ENCODE data around the gene VAV3.
"Not testable (repeated sequence)": the region's sequence is repeated elsewhere in the genome, so short reads cannot be mapped to it uniquely, and the experiment has no call there.

The VAV3 gene

DNA sequence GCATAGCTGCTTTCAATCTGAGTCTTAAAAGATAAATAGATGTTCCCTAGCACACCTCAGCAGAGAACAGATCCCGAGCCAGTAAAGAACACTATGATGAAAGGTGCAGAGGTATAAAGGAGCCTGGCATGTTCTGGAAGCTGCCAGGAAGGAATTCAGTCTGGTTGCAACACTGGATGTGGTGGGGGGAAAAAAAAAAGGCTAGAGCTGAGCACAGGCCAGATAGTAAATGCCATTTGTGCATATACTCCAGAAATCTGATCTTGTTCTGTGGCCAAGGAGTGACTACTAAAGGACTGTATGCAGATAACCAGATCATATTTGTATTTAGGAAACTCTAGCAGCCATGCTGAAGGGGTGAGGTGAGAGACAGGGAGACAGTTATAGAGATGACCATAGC lies 240.3 kb downstream of the VAV3 start:
- DNase-seq = no peak

DNA sequence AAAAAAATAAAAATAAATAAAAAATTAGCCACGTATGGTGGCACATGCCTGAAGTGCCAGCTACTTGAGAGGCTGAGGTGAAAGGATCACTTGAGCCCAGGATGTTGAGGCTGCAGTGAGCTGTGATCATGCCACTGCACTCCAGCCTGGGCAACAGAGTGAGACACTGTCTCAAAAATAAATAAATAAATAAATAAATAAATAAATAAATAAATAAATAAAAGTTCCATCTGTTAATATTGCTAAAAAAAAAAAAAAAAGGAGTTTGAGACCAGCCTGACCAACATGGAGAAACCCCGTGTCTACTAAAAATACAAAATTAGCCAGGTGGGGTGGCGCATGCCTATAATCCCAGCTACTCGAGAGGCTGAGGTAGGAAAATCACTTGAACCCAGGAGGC lies 244.8 kb downstream of the VAV3 start:
- DNase-seq = not testable (repeated sequence)

DNA sequence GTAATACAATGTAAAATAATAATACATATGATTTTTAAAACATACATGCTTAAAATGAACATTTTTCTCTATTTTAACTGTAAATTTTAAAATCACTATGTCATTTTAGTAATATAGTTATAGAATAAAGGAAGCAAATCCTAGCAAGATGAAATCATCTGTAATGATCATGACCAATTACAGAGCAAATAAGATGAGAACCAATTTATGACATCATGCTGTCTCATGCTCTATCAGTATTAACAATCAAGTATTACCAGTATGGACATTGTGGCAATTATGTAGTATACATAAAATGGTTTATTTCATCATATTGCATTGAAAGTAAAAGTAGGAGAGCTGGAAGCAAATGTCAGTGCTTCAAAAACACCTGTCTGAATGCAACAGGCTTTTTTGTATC lies 255.0 kb downstream of the VAV3 start:
- DNase-seq = no peak

DNA sequence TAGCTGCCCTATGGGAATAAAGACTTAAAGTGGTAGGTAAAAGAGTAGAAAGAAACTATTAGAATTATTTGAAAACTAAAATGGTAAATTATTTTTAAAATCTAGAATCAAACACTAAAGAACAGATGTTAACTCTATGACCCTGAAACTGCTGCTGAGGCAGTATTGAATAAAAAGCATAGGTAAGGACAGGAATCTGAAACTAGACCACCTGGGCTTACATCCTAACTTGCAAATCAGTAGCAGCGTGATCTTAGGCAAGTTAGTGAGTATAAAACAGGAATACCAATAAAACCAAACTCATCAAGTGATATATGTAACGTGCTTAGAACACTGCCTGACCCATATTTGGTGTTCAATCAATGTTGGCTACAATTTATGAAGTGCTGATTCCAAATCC lies 257.9 kb downstream of the VAV3 start:
- DNase-seq = no peak

DNA sequence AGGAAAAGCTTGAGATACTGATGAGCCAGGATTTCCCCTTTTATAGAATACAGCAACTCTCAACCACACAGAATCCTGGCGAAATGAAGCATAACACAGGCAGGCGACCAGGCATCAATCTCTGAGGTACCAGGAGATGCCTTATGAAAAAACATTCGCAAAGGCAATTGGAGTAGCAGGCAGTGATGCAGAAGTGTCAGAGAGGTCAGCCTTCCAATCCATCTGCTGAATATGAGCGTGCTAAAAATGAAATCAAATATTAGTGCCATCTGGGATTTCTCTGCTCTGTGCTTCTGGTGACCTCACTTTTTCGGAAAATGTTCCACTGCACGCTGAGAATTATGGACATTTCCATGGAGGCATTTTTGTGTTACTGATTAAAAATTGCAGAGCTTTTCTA lies 258.8 kb downstream of the VAV3 start:
- no peak for DNase-seq

DNA sequence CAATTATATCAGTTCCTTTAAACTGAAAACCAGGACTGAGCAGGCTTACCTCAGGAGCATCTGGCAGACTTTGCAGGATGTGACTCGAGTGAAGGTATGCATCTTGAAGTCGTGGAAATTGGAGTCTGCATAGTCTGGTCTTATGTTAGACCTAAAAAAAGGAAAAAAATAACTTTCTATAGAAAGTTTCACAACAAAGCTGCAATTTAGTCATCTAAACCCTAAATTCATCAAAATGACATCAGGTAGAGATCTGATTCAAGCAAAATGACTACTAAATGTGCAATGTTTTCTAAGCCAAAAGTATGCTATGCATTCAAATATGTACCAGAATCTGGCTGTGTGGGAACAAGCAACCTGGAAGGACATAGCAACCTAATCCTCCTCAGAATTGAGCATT lies 260.1 kb downstream of the VAV3 start:
- DNase-seq = no peak

DNA sequence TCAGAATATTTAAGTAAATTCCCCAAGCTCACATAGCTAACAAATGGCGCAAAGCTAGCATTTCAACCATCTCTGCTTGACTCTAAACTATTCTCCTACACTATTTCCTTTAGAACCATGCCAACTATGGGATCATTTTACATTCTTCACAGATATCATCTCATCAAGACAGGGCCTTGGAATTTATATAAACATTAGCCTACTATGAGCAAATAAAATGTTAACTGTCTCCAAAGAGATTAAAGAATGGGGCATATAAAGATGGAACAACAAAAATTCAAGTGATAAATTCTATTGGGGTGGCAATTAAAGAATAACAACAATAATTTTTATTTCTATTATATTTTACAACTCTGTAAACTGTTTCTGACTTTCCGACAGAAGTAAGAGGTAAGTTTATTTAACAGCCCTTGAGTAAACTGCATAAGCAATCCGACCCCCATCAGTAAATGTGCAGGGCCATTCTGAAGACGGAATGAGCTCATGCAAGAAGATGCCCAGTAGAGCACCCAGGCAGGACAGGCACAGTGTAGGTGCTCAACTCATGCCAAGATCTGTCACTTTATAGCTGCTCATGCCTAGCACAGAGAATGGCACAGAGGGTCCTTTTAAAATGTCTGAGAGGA lies 261.9 kb downstream of the VAV3 start:
- DNase-seq = no peak

DNA sequence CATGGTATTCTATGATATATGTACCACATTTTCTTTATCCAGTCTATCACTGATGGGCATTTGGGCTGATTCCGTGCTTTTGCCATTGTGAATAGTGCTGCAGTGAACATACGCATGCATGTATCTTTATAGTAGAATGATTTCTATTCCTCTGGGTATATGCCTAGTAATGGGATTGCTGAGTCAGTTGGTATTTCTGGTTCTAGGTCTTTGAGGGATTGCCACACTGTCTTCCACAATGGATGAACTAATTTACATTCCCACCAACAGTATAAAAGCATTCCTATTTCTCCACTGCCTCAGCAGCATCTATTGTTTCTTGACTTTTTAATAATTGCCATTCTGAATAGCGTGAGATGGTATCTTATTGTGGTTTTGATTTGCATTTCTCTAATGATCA lies 264.3 kb downstream of the VAV3 start:
- DNase-seq = not testable (repeated sequence)

DNA sequence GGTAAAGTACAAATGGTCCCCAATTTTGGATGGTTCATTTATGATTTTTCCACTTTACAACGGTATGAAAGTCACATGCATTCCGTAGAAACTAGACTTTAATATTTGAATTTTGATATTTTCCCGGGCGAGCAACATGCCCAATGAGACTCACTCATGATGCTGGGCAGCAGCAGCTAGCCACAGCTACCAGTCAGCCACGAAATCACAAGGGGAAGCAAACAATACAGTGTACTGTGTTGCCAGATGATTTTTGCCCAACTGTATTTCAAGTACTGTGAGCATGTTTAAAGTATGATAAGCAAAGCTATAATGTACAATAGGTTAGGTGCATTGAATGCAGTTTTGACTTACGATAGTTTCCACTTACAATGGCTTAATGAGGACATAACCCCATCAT lies 266.8 kb downstream of the VAV3 start:
- no peak for DNase-seq

DNA sequence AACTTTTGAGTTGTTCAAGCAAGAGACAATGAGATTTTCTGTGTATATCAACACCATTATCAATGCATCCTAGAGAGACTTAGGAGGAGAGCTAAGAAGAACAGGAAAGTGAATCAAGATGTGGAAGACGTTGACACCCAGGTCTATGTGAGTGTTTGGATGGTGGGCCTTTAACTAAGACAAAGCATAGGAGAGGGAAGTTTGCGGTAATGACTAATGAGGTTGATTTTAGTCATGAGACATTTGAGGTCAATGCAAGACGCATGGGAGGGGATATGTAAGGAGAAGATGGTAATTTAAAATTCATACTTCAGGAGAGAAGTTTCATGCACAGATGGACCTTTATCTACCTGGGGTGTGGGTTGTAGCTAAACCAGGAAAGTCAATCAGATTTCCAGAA lies 269.6 kb downstream of the VAV3 start:
- DNase-seq = no peak

DNA sequence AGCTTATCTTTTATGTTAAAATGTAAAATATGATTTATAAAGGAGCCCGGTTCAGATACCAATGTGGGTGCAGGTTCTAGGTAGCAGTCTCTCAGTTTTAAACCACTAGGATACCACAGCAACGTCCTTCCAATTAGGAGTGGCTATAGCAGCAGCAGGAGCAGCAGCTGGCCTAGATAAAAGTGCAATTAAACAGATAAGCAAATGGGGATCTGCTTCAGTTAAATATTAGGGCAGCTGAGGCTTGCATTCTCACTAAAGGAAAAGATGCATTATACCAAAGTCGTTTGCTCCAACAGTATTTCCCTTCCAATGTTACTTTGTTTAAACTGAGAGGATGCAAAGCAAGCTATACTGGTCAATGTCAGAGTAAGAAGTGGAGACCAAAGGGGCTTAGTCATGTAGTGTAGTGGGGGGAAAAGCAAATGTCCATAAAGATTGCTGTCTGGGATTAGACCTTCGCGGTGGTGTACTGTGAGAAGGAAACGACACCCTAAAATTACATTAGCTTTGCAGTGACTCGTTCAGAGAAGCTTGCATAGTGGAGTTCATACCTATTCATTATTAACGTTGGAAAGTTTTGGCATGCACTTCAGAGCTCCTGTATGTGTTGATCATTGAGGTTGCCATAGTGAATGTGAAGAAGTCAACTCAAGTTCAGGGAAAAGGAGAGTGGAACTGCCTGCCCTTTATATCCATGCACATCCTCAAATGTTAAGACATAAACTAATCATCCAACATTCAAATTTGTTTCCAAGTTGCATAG lies 272.2 kb downstream of the VAV3 start:
- no peak for DNase-seq

DNA sequence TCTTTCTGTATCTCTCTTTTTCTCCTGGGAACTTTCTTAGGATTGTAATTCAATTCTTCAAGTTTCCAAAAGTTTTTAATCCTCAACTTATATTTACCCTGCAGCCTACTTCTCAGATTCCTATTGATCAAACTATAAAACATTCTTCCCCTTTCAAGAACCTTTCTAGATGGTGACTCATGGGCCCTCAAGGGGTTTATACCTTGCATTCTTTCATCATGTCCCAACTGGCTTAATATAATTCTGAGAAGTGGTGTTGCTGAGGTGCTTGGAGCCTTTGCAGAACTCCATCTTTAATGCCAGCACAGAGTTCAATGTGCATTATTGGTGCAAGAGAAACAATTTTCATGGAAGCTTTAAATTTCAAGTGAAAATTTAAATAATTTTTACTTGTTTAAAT lies 273.4 kb downstream of the VAV3 start:
- no peak for DNase-seq

DNA sequence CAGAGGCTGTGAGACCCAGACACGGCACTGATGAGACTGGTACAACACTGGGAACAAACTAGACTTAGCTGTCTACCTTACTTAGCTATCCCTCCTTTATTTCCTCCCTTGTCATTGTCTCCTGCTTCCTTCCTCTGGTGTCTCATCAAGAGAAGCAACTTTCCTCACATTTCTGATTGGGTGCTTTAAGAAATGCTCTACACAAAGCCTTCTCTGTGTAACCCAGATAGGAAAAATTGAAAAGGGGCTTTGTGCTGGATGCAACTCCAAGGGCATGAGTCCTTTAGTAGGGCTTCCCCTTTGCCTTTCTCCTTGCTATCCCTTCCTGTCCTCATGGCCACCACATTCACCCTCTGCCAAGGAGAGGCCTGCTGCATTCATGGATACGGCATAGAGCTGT lies 274.5 kb downstream of the VAV3 start:
- DNase-seq = no peak

DNA sequence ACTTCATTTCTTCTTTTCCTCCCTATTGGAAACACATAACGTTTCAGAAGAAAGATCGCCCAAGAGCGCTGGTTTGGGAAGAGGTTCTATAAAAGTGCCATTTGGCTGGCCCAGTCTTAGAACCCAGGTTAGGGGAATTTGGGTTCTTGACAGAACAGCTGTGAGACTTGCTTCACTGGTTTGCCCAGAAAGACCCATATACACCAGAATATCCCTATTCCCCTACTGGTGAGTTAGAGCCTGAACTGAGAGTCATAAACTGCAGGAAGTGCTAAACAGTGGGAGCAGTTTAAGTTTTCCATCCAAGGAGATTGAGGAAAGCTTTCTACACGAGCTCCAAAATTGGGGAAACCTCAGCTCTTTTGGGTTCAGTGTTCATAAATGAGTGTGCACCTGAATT lies 275.2 kb downstream of the VAV3 start:
- DNase-seq = no peak

DNA sequence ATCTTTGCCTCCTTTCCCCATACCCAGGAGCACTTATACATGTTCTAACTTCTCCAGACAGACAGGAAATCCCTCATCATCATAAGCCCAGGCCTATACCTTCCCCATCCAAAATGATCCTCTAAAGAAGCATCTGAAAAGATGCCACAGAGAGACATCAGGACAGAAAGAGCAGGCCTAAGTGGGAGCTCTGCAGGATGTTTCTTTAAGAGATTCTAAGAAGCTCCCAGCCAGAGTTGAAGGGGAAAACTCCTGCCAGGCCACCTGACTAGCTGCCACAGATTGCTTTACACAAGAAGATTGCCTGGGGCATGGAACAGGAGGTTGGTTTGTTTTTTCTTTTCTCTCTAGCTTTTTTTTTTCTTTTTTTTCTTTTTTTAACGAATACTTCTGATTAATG lies 275.8 kb downstream of the VAV3 start:
- no peak for DNase-seq

DNA sequence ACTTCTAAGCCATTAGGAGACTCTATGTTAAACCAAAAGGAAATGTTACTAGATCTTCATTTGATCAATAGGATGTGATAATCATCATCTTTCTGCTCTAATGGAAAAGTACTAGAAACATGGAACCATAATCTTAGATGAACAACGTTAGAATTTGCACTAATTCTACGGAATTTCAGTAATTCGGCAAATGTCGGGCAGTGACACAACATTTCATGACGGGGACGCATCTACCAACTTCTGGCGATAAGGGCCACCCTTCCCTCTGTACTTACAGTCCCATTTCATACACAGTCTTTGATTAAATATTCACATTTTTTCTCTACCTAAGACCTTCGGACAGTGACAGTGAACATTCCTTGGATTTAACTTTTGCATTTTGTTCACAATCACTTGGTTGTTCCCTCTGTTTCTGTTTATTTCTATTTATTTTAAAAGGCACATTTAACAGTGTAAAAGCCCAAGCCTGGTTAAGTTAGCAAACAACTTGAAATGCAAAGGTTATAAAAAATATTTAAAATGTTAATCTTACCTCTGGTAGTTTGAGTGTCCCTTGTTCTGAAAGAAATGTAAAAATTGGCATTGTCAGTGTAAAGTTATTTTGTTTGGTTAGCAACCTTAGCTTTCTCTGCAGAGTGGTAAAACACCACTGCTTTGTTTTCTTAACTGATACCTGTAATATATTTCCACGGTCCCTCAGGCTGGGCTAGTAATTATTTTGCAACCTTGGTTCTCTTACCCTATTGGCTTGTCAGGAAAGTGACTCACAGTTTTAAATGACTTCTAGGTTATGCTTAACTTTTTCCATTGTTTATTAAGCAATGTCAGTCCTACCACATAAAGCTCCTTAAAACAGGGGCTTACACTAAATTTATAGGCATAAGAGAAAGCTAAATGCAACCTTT lies 276.9 kb downstream of the VAV3 start:
- DNase-seq = no peak

DNA sequence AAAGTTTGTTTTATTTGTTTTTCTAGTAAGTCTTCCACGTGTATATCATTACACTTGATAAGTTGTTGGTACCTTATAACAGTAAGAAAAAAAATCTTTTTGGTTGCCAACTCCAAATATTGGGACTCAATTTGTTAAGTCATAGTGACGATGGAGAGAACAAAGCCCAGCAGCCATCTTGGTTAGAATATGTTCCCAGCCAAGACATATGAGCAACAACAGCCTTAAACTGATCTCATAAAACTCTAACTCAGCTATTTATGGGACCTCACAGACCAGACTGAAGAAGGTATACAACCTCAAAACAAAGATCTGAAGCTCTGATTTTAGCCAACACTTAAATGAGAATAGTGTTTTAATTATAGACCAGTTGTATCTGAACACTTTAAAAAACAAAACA lies 281.3 kb downstream of the VAV3 start:
- DNase-seq = no peak

DNA sequence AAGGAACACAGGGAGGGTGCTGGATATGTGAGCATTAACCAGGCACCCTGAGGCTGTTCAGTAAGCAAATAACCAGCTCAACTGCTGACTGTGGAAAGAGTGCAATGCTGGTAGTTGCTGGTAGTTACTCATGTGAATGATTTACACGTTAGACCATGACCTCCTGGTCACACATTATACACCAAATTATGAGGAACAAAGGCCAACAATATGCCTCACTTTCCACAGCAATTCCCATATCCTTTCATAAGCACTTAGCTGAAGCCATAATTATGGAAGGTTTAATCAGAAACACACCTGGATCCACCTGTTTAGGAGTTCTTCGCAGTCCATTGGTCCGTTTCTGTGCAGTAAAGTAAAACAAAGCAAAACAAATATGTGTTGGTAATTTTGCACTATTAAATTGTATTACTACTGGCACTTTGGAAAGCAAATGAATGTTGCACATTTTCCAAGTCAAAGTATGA lies 281.8 kb downstream of the VAV3 start:
- DNase-seq = no peak

DNA sequence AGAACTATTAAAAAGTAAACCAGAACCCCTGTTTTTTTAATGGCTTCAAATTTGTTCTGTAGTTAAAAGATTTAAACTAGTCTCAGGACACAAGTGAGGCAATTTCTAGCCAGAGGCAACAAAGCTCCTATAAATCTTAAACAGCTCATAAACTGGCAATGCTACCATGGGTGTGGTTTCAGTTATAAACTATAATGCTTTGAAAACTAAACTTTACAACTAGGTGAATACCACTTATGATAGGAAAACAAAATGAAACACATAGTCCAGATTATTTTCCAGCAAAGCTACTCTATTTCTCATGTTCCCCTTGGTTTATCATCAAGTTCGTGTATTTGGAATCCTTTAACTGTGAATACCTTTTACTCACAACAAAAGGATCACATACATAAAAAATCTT lies 282.5 kb downstream of the VAV3 start:
- DNase-seq = no peak

DNA sequence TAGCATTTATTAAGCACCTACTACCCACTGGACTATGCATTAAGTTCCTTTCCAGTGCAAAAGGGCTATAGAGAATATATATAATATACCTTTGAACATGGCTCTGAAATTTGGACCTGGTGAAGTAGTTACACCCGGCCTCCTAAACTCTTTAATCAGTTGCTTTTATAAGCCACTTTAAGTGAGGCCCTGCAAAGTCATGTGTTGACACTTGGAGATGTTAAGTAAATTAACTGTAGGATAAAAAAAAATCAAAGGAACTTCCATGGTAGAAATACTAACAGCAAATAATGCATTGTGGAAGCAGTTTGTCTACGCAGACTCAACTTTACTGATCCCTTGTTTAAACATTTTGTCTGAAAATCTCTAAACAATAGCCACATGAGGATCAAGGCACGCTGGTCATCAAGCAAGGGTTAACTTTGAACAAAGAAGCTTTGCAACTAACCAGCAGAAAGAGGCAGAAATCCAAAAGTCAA lies 283.9 kb downstream of the VAV3 start:
- no peak for DNase-seq

DNA sequence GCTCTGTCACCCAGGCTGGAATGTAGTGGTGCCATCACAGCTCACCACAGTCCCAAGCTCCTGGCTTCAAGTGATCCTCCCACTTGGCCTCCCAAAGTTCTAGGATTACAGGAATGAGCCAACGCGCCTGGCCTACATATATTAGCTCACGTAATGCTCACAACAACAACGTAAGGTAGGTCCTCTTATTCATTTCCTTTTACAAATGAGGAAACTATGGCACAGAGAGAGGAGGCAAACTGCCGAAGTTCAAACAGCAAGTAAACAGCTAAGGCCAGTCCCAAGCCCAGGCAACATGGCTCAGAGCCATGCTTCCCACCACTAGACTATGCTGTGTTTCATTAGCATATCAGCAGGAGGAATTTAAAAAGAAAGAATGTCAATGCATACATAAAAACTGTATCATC lies 284.4 kb downstream of the VAV3 start:
- no peak for DNase-seq

DNA sequence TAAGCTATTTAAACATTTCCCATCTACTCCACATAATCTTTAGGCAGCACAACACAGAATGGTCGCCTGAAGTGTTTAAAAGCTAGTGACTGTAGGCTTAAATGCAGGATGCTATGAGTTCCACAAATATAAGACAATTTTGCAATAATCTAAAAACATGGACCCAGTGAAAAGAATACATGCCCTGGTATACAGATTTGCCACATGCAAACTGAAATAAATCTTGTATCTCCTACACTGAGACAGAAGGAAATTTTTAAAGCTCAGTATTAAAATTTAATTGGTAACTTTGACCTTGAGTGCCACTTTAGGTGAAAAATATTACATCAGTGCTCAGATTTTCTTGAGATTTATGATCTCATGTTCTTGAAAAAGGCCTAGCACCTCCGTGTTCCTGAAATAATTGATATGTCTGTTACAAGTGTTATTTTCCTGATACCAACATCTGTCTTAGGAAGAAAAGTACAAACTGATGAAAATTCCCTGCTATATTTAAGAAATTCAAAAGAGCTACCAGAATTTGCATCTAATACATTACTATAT lies 285.5 kb downstream of the VAV3 start:
- DNase-seq = no peak

DNA sequence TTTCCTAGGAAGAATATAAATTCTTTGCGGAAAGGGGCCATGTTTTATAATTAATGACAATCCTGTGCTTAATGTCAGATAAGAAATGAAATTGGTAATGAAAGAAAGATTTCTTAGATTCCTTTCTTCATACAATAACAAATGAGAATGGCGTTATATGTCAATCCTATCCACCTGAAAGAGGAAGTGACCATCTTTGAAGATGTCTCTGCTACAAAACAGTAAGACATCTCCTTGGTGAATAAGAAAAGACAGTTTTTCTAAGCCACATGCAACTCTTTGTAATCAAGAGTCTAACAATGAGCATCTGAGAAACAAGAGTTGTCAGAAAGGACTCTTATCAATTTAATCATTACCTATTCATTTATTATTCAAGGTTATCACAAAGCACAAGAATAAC lies 286.0 kb downstream of the VAV3 start:
- DNase-seq = no peak
